ENCODE data around the gene GAS2L1. TPM values are rescaled to one million over a fixed set of nuclear protein-coding genes. Genes with fewer than 3 reads are reported as not detected.

GAS2L1 gene
- total RNA-seq, 2 experiments from 2014 or later = not detected

DNA sequence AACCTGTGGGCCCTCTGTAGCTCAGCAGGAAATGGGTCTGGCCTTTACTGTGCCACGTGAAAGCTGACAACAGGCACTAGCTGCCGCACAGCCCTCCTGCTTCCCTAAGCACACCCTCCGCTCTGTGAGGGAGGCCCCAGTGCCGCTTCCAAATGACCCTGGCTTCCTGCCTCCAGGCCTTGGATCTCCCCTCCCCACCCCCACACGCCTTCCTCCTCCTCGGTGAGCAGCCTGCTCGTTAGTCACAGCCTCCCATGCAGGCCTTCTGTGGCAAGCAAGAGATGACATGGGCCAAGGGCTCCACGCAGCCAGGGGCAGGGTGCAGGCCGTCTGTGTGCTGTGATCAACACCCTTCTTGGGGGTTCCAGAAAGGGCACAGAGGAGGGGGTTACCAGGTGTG is 24.3 kb downstream of the GAS2L1 start:
- Histone ChIP-seq H3K4me1 (ENCODE audit: insufficient read depth, low read length, poor library complexity, severe bottlenecking) (no peaks in the 10 kb centered on the region), H3K9me3 (ENCODE audit: low read length) (no peaks in the 10 kb centered on the region), H2AFZ (ENCODE audit: low read length) (no peak overlapping the region), H3K4me3 (ENCODE audit: low read depth, low read length, poor library complexity, severe bottlenecking) (no peak overlapping the region), H3K27ac (ENCODE audit: low read depth, low read length, poor library complexity, severe bottlenecking) (no peak overlapping the region), H3K79me2 (ENCODE audit: insufficient read depth, low read depth, low read length) (no peaks in the 10 kb centered on the region), H3K9me2 (ENCODE audit: insufficient read depth, low read length) (no peaks in the 10 kb centered on the region), H3K36me3 (ENCODE audit: insufficient read depth, low read length) (peaks cover 100% of the 10 kb centered on the region), H3K4me2 (ENCODE audit: low read length) (no peak overlapping the region), H4K20me1 (ENCODE audit: insufficient read depth, low read length) (no peaks in the 10 kb centered on the region)
- BruUV-seq (replicated peaks) = no TSS peak
- TF ChIP-seq EZH2phosphoT487 (IDR thresholded peaks at IDR 0.05; ENCODE audit: borderline replicate concordance, low read depth, low read length) (no peak), CTCF (conservative IDR thresholded peaks at IDR 0.05; ENCODE audit: low read length) (no peak)
- ChIA-PET POLR2A (no interaction called here), CTCF (ENCODE audit: unreplicated experiment) (no interaction called here)
- DNase-seq (ENCODE audit: low spot score) = no peak
- intact Hi-C loops (cut with micrococcal nuclease; ENCODE audit: unreplicated experiment) = no loop called here

GRCh38 chr22:29331213-29331612 is 24.8 kb downstream of the GAS2L1 start:
- peaks cover 100% of the 10 kb centered on the region for H3K36me3 ChIP-seq (ENCODE audit: insufficient read depth, low read length)
- H4K20me1 ChIP-seq (ENCODE audit: insufficient read depth, low read length) = no peaks in the 10 kb centered on the region; the same call in 1 of the 2 replicates
- H3K4me2 ChIP-seq (ENCODE audit: low read length) = no peak overlapping the region
- H3K9me2 ChIP-seq (ENCODE audit: insufficient read depth, low read length) = no peaks in the 10 kb centered on the region
- H3K4me1 ChIP-seq (ENCODE audit: insufficient read depth, low read length, poor library complexity, severe bottlenecking) = no peaks in the 10 kb centered on the region
- ChIA-PET POLR2A (no interaction called here), CTCF (ENCODE audit: unreplicated experiment) (no interaction called here)
- H3K79me2 ChIP-seq (ENCODE audit: insufficient read depth, low read depth, low read length) = no peaks in the 10 kb centered on the region
- TF ChIP-seq CTCF (conservative IDR thresholded peaks at IDR 0.05; ENCODE audit: low read length) (no peak), EZH2phosphoT487 (IDR thresholded peaks at IDR 0.05; ENCODE audit: borderline replicate concordance, low read depth, low read length) (no peak)
- DNase-seq (ENCODE audit: low spot score) = no peak
- no peak overlapping the region for H3K27ac ChIP-seq (ENCODE audit: low read depth, low read length, poor library complexity, severe bottlenecking)
- H2AFZ ChIP-seq (ENCODE audit: low read length) = no peak overlapping the region
- intact Hi-C loops (cut with micrococcal nuclease; ENCODE audit: unreplicated experiment) = no loop called here
- H3K4me3 ChIP-seq (ENCODE audit: low read depth, low read length, poor library complexity, severe bottlenecking) = no peak overlapping the region
- BruUV-seq (replicated peaks) = no TSS peak
- H3K9me3 ChIP-seq (ENCODE audit: low read length) = no peaks in the 10 kb centered on the region

- no TSS peak for BruUV-seq (replicated peaks)
- intact Hi-C loops (cut with micrococcal nuclease; ENCODE audit: unreplicated experiment) = no loop called here
These were observed 25.3 kb downstream of the GAS2L1 start for GRCh38 chr22:29331658-29332300.

More at GRCh38 chr22:29331658-29332300, 25.3 kb downstream of the GAS2L1 start:
- no peak overlapping the region for H3K4me2 ChIP-seq (ENCODE audit: low read length)
- no peaks in the 10 kb centered on the region for H3K4me1 ChIP-seq (ENCODE audit: insufficient read depth, low read length, poor library complexity, severe bottlenecking)
- H3K9me3 ChIP-seq (ENCODE audit: low read length) = no peaks in the 10 kb centered on the region
- no peaks in the 10 kb centered on the region for H3K9me2 ChIP-seq (ENCODE audit: insufficient read depth, low read length)
- H3K27ac ChIP-seq (ENCODE audit: low read depth, low read length, poor library complexity, severe bottlenecking) = no peak overlapping the region
- TF ChIP-seq CTCF (conservative IDR thresholded peaks at IDR 0.05; ENCODE audit: low read length) (no peak), EZH2phosphoT487 (IDR thresholded peaks at IDR 0.05; ENCODE audit: borderline replicate concordance, low read depth, low read length) (no peak)
- no peak overlapping the region for H2AFZ ChIP-seq (ENCODE audit: low read length)
- DNase-seq (ENCODE audit: low spot score) = no peak
- no peaks in the 10 kb centered on the region; the same call in 1 of the 2 replicates for H4K20me1 ChIP-seq (ENCODE audit: insufficient read depth, low read length)
- no peaks in the 10 kb centered on the region for H3K79me2 ChIP-seq (ENCODE audit: insufficient read depth, low read depth, low read length)
- peaks cover 99% of the 10 kb centered on the region for H3K36me3 ChIP-seq (ENCODE audit: insufficient read depth, low read length)
- H3K4me3 ChIP-seq (ENCODE audit: low read depth, low read length, poor library complexity, severe bottlenecking) = no peak overlapping the region
- POLR2A ChIA-PET = no interaction called here
- CTCF ChIA-PET (ENCODE audit: unreplicated experiment) = no interaction called here

Data from OCI-LY7 (cell line).